ENCODE data around the gene EPHA2.

DNA sequence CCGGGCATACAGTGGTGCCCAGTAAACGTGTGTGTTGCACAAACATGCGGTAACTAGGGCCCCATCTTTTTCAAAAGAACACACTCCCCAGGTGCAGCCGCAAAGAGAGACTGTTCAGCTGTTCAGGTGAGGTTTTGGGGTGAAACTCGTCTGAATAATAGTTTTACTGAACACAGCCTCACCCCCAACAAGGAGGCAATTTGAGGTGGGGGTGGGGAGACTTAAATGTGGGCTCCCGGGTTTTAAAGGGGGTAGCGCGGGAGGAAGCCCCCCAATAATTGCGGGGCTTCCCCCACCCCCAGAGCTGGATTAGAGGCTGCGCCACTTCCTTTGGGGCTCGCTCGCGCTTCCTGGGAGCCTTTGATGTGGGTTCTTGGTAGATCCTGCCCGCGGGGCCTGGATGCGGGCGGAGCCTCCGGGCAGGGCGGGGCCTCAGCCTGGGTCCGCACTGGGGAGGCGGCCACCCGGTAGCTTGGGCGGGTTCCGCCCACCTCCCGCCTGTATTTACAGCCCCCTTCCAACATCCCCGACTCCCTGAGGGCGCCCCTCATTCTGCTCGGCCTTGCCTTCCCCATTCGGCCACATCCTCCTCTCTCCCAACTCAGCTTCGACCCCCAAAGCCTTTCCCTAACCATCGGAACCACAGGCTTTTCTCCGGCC lies 6.4 kb upstream of the EPHA2 start:
- no peak for TF ChIP-seq TAF1 (IDR thresholded peaks at IDR 0.05; ENCODE audit: borderline replicate concordance, low read depth, low read length)
- TF ChIP-seq POLR2A (IDR thresholded peaks at IDR 0.05; ENCODE audit: low read depth, low read length) = no peak
